ENCODE results near the gene KRT77.

DNA sequence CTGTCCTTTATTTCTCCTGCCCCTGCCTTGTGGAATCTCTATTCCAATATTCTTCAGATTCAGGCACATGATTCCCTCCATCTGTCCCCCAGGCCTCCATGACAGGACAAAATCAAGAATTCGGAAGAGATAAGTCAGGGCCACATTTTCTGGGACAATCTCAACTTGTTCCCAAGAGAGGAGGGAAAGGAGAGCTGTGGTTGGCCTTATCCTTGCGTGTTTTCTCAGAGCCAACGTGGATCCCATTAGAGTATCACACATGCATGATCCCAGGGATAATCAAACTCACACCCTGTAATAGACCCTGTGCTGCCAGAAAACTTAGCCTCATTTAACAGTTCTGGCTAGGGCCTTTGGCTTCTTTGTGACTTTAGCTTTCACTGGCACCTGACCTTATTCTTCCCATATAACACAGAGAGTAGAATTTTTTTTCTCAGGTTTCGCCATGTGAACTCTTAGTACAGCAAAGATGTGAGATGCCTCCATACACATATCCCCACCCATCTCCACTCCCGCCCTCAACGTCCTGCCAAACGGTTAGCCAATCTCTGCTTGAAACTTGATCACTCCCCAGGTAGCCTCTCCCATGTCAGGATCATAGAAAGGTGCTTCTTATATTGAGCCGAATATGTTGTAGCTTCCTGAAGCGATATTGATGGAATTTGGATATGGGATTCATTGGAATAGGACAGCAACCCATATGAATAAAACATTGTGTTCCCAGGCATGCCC lies 16.4 kb downstream of the KRT77 start:
- TF ChIP-seq, protein P1, sequence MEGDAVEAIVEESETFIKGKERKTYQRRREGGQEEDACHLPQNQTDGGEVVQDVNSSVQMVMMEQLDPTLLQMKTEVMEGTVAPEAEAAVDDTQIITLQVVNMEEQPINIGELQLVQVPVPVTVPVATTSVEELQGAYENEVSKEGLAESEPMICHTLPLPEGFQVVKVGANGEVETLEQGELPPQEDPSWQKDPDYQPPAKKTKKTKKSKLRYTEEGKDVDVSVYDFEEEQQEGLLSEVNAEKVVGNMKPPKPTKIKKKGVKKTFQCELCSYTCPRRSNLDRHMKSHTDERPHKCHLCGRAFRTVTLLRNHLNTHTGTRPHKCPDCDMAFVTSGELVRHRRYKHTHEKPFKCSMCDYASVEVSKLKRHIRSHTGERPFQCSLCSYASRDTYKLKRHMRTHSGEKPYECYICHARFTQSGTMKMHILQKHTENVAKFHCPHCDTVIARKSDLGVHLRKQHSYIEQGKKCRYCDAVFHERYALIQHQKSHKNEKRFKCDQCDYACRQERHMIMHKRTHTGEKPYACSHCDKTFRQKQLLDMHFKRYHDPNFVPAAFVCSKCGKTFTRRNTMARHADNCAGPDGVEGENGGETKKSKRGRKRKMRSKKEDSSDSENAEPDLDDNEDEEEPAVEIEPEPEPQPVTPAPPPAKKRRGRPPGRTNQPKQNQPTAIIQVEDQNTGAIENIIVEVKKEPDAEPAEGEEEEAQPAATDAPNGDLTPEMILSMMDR (IDR thresholded peaks at IDR 0.05; ENCODE audit: low read depth, low read length) = no peak
- no peak for TF ChIP-seq EZH2phosphoT487 (IDR thresholded peaks at IDR 0.05; ENCODE audit: low read depth)

Data from OCI-LY3 (cell line).